Muscle layer of duodenum (tissue), 2 donors: ENCODE results near the gene SGCG.
"Not testable (repeated sequence)": the region's sequence is repeated elsewhere in the genome, so short reads cannot be mapped to it uniquely, and the experiment has no call there.

Experiments used
- H3K27ac ChIP-seq: one replicate; pipeline ENCODE4 v1.7.0; 2013; ENCODE audit warnings: mild to moderate bottlenecking, low read length
- H3K27me3 ChIP-seq: one replicate; pipeline ENCODE4 v1.7.0; 2013; ENCODE audit warnings: low read depth, mild to moderate bottlenecking, control low read depth, low read length
- H3K36me3 ChIP-seq, 2 donors: one replicate each; pipeline ENCODE4 v1.7.0; 2013; ENCODE audit warnings: low read length in 2 of 2, control low read depth in 1 of 2, mild to moderate bottlenecking in 1 of 2; ENCODE audit not compliant: insufficient read depth in 2 of 2, control insufficient read depth in 1 of 2
- H3K4me1 ChIP-seq, 2 donors: one replicate each; pipeline ENCODE4 v1.7.0; 2013; ENCODE audit warnings: low read length in 2 of 2, mild to moderate bottlenecking in 2 of 2, control low read depth in 1 of 2, moderate library complexity in 1 of 2; ENCODE audit not compliant: insufficient read depth in 2 of 2, control insufficient read depth in 1 of 2
- H3K4me3 ChIP-seq, 2 donors: one replicate each; pipeline ENCODE4 v1.7.0; 2013; ENCODE audit warnings: low read length in 2 of 2, low read depth in 1 of 2, mild to moderate bottlenecking in 1 of 2
- H3K9me3 ChIP-seq, 2 donors: one replicate each; pipeline ENCODE4 v1.7.0; 2013; ENCODE audit warnings: low read length in 2 of 2, control low read depth in 1 of 2, mild to moderate bottlenecking in 1 of 2; ENCODE audit not compliant: control insufficient read depth in 1 of 2
- donor health status: healthy.

SGCG gene, protein sequence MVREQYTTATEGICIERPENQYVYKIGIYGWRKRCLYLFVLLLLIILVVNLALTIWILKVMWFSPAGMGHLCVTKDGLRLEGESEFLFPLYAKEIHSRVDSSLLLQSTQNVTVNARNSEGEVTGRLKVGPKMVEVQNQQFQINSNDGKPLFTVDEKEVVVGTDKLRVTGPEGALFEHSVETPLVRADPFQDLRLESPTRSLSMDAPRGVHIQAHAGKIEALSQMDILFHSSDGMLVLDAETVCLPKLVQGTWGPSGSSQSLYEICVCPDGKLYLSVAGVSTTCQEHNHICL

GRCh38 chr13:23180711-23181110 is at the start of gene SGCG:
TSS of gene SGCG (plus strand) at chr13:23180979. CDS start at chr13:23203695, 22,716 bp downstream.
- Histone ChIP-seq H3K4me1 (no peaks in the 10 kb centered on the region), H3K4me3 (no peak within 1 kb of the TSS), H3K27ac (no peak within 1 kb of the TSS), H3K27me3 (no peaks in the 10 kb centered on the region), H3K36me3 (no peaks in the 10 kb centered on the region), H3K9me3 (no peaks in the 10 kb centered on the region)

GRCh38 chr13:23134542-23134941 is 46.2 kb upstream of the SGCG start:
- H3K9me3 ChIP-seq: no peaks in the 10 kb centered on the region
- H3K36me3 ChIP-seq: no peaks in the 10 kb centered on the region

GRCh38 chr13:23140492-23140891 is 40.3 kb upstream of the SGCG start:
- no peaks in the 10 kb centered on the region for H3K4me1 ChIP-seq
- no peaks in the 10 kb centered on the region for H3K27me3 ChIP-seq
- H3K9me3 ChIP-seq: peaks cover 0 to 5% of the 10 kb centered on the region in 2 donors
- H3K4me3 ChIP-seq: no peak overlapping the region
- no peaks in the 10 kb centered on the region for H3K36me3 ChIP-seq
- no peak overlapping the region for H3K27ac ChIP-seq

More at GRCh38 chr13:23134542-23134941, 46.2 kb upstream of the SGCG start:
- no peak overlapping the region for H3K27ac ChIP-seq
- no peaks in the 10 kb centered on the region for H3K4me1 ChIP-seq
- H3K4me3 ChIP-seq: no peak overlapping the region
- no peaks in the 10 kb centered on the region for H3K27me3 ChIP-seq

GRCh38 chr13:23141964-23142363 is 38.8 kb upstream of the SGCG start:
- H3K27ac ChIP-seq: no peak overlapping the region
- H3K9me3 ChIP-seq: peaks cover 0 to 5% of the 10 kb centered on the region in 2 donors
- no peaks in the 10 kb centered on the region for H3K27me3 ChIP-seq
- H3K36me3 ChIP-seq: no peaks in the 10 kb centered on the region
- H3K4me3 ChIP-seq: no peak overlapping the region
- no peaks in the 10 kb centered on the region for H3K4me1 ChIP-seq

DNA sequence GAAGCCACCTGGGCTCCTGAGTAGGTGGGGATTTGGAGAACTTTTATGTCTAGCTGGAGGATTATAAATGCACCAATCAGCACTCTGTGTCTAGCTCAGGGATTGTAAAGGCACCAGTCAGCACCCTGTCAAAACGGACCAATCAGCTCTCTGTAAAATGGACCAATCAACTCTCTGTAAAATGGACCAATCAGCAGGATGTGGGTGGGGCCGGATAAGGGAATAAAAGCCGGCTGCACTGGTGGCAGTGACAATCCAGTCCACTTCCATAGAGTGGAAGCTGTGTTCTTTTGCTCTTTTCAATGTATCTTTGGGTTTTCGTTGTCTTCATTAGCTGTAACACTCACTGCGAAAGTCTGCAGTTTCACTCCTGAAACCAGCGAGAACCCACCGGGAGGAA is 38.2 kb upstream of the SGCG start:
- H3K36me3 ChIP-seq, H3K27ac ChIP-seq, H3K4me3 ChIP-seq, H3K9me3 ChIP-seq, H3K4me1 ChIP-seq, H3K27me3 ChIP-seq: not testable (repeated sequence)

- no peaks in the 10 kb centered on the region for H3K36me3 ChIP-seq
These were observed 36.3 kb upstream of the SGCG start for GRCh38 chr13:23144431-23144830.

GRCh38 chr13:23146006-23146405 is 34.8 kb upstream of the SGCG start:
- H3K36me3 ChIP-seq: no peaks in the 10 kb centered on the region
- H3K4me3 ChIP-seq: no peak overlapping the region
- peaks cover 0 to 5% of the 10 kb centered on the region in 2 donors for H3K9me3 ChIP-seq
- H3K4me1 ChIP-seq: no peaks in the 10 kb centered on the region
- H3K27ac ChIP-seq: no peak overlapping the region
- H3K27me3 ChIP-seq: no peaks in the 10 kb centered on the region

More at GRCh38 chr13:23144431-23144830, 36.3 kb upstream of the SGCG start:
- no peak overlapping the region for H3K27ac ChIP-seq
- no peaks in the 10 kb centered on the region for H3K4me1 ChIP-seq
- H3K4me3 ChIP-seq: no peak overlapping the region
- peaks cover 0 to 5% of the 10 kb centered on the region in 2 donors for H3K9me3 ChIP-seq
- H3K27me3 ChIP-seq: no peaks in the 10 kb centered on the region

- H3K36me3 ChIP-seq: no peaks in the 10 kb centered on the region
- H3K9me3 ChIP-seq: peaks cover 0 to 3% of the 10 kb centered on the region in 2 donors
- H3K27ac ChIP-seq: no peak overlapping the region
- no peaks in the 10 kb centered on the region for H3K4me1 ChIP-seq
- no peaks in the 10 kb centered on the region for H3K27me3 ChIP-seq
- no peak overlapping the region for H3K4me3 ChIP-seq
These were observed 33.8 kb upstream of the SGCG start for GRCh38 chr13:23146811-23147625.

DNA sequence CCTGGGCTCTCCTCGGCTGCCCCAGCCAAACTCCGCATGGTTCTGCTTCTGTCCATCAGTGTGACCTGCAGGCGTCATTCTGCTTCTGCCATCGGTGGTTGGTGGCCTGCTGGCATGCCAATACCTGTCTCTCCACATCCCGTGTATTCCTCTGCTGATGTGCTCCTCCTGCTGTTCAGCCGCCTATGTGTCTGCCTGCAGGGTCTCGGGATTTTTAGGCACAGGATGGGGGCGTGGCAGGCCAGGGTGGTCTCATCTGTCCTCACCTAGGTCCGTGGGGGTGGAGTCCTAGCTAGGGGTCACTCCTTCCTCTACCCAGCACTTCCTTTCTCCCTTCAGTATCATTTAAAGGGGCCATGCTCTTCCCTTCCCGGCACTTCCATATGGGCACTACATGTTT is 33.0 kb upstream of the SGCG start:
- H3K9me3 ChIP-seq: no peaks in the 10 kb centered on the region
- no peaks in the 10 kb centered on the region for H3K27me3 ChIP-seq
- no peak overlapping the region for H3K27ac ChIP-seq
- H3K4me3 ChIP-seq: no peak overlapping the region
- no peaks in the 10 kb centered on the region for H3K36me3 ChIP-seq
- no peaks in the 10 kb centered on the region for H3K4me1 ChIP-seq

DNA sequence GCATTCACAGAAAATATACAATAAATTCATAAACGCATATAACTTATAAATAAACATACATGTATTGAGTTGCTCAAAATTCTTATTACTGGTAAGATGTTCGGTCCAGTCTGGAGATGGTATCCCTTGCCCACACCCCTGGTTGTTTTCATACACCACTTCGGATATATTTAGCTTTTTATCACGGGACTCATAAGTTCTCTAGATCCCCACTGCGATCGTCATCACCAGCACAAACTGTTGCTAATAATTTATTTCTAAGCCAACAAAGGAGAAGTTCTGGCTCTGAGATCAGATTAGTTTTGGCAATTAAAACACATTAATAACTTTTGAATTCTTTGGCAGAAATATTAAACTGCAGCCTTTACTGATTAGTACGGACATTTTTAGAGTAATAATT is 23.0 kb upstream of the SGCG start:
- Histone ChIP-seq H3K4me3 (no peak overlapping the region), H3K27ac (no peak overlapping the region), H3K36me3 (no peaks in the 10 kb centered on the region), H3K9me3 (peaks cover 4 to 6% of the 10 kb centered on the region in 2 donors), H3K4me1 (peaks cover 0 to 11% of the 10 kb centered on the region in 2 donors), H3K27me3 (peaks cover 5% of the 10 kb centered on the region)

GRCh38 chr13:23159205-23159759 is 21.5 kb upstream of the SGCG start:
- no peak overlapping the region for H3K27ac ChIP-seq
- peaks cover 5% of the 10 kb centered on the region for H3K27me3 ChIP-seq
- H3K4me1 ChIP-seq: peaks cover 0 to 11% of the 10 kb centered on the region in 2 donors
- peaks cover 2 to 4% of the 10 kb centered on the region in 2 donors for H3K9me3 ChIP-seq
- no peaks in the 10 kb centered on the region for H3K36me3 ChIP-seq
- peak overlapping the region; percentile 39 to 63 for H3K4me3 ChIP-seq
